HCT116 (cell line): ENCODE data around the gene SH3PXD2A.

Experiments used
- EGR1 ChIP-seq: IDR thresholded peaks from 2 replicates; pipeline ENCODE4 v1.6.1; 2012; ENCODE audit warnings: low read depth
- ELF1 ChIP-seq: IDR thresholded peaks from 2 replicates; pipeline ENCODE4 v1.6.1; 2012; ENCODE audit warnings: low read depth, borderline replicate concordance
- EZH2phosphoT487 ChIP-seq: fragments of 200-600 bp; IDR thresholded peaks from 2 replicates; pipeline ENCODE4 v1.6.1; 2018; ENCODE audit warnings: antibody characterized with exemption, borderline replicate concordance
- SIN3A ChIP-seq: IDR thresholded peaks from 2 replicates; pipeline ENCODE4 v1.6.1; 2012; ENCODE audit warnings: low read depth
- TCF7L2 ChIP-seq: IDR thresholded peaks from 2 replicates; pipeline ENCODE4 v1.7.0; 2011; ENCODE audit warnings: borderline replicate concordance, inconsistent platforms; ENCODE audit not compliant: insufficient read depth, insufficient read length; ENCODE audit errors: extremely low read depth

GRCh38 chr10:103557455-103557854 lies 297.9 kb downstream of the SH3PXD2A start:
- TF ChIP-seq TCF7L2 (no peak), EGR1 (no peak), ELF1 (no peak), EZH2phosphoT487 (no peak), SIN3A (no peak)
